IPS-18a (cell line): Measurements from ENCODE around the gene RLF.

ENCODE experiments used
- H3K27ac ChIP-seq: one replicate; pipeline ENCODE4 v1.5.1; 2013; ENCODE audit warnings: low read length
- H3K27me3 ChIP-seq: one replicate; pipeline ENCODE4 v1.6.1; 2013; ENCODE audit warnings: mild to moderate bottlenecking, low read length; ENCODE audit not compliant: control insufficient read depth, insufficient read depth
- H3K36me3 ChIP-seq: one replicate; pipeline ENCODE4 v1.6.1; 2013; ENCODE audit warnings: low read depth, low read length; ENCODE audit not compliant: control insufficient read depth
- H3K4me1 ChIP-seq: one replicate; pipeline ENCODE4 v1.6.1; 2013; ENCODE audit warnings: low read depth, low read length; ENCODE audit not compliant: control insufficient read depth
- H3K4me3 ChIP-seq: one replicate; pipeline ENCODE4 v1.5.1; 2013; ENCODE audit warnings: low read length
- H3K9ac ChIP-seq: one replicate; pipeline ENCODE4 v1.6.1; 2013; ENCODE audit warnings: mild to moderate bottlenecking, low read length, moderate library complexity
- H3K9me3 ChIP-seq: one replicate; pipeline ENCODE4 v1.6.1; 2013; ENCODE audit warnings: low read depth, low read length; ENCODE audit not compliant: control insufficient read depth

The RLF gene

GRCh38 chr1:40281853-40282252, 120.7 kb downstream of the RLF start:
- no peak overlapping the region for H3K4me3 ChIP-seq
- H3K27me3 ChIP-seq, result no peaks in the 10 kb centered on the region
- H3K27ac ChIP-seq, result no peak overlapping the region
- peaks cover 28% of the 10 kb centered on the region for H3K36me3 ChIP-seq
- H3K4me1 ChIP-seq, result no peaks in the 10 kb centered on the region
- H3K9ac ChIP-seq, result no peak overlapping the region
- H3K9me3 ChIP-seq, result no peaks in the 10 kb centered on the region
